ENCODE results near the gene SRC.
"Not testable (repeated sequence)": the region's sequence is repeated elsewhere in the genome, so short reads cannot be mapped to it uniquely, and the experiment has no call there.

- not testable (repeated sequence) for TF ChIP-seq EZH2 (IDR thresholded peaks at IDR 0.05; ENCODE audit: borderline replicate concordance, low read length); CTCF (IDR thresholded peaks at IDR 0.05; ENCODE audit: low read length)
These were observed 6.2 kb upstream of the SRC start for GRCh38 chr20:37339764-37340109.

All from OCI-LY1 (cell line).